HEK293 (cell line): ENCODE data around the gene TMEM252.

Source experiments
- CTCF ChIA-PET: fragments of 350-600 bp; formaldehyde crosslinking; extraction: SDS; loops from one replicate; lab custom pipeline; 2021; ENCODE audit warnings: antibody characterized with exemption; lab: Yijun Ruan, JAX
- POLR2A ChIA-PET: fragments of 300-600 bp; formaldehyde crosslinking; extraction: SDS; loops from one replicate; lab custom pipeline; 2020; ENCODE audit warnings: antibody characterized with exemption, inconsistent platforms; lab: Yijun Ruan, JAX
- H3K27ac ChIP-seq: fragments of 200-500 bp; sonication (Bioruptor generic); 2 replicates; pipeline ENCODE4 v1.5.1; 2014; ENCODE audit warnings: low read depth, low read length, control low read depth, inconsistent platforms; ENCODE audit errors: extremely low read depth
- H3K36me3 ChIP-seq, 2 experiments: fragments of 200-500 bp in 1 of 2; sonication (Bioruptor generic) in 1 of 2; 1 replicate in 1 of 2; 2 replicates in 1 of 2; pipeline ENCODE4 v1.5.1; 2014 to 2017; ENCODE audit warnings: inconsistent platforms in 2 of 2, low read length in 2 of 2; ENCODE audit not compliant: control insufficient read depth in 2 of 2, insufficient read depth in 1 of 2
- H3K4me1 ChIP-seq: fragments of 200-500 bp; sonication (Bioruptor generic); 2 replicates; pipeline ENCODE4 v1.5.1; 2014; ENCODE audit warnings: mild to moderate bottlenecking, low read length, inconsistent platforms; ENCODE audit not compliant: control insufficient read depth, insufficient read depth
- H3K4me3 ChIP-seq: 2 replicates; pipeline ENCODE4 v1.5.1; 2011; ENCODE audit warnings: low read depth, mild to moderate bottlenecking, control low read depth, low read length, moderate library complexity
- H3K9me3 ChIP-seq: fragments of 200-500 bp; sonication (Bioruptor generic); 2 replicates; pipeline ENCODE4 v1.5.1; 2014; ENCODE audit warnings: low read depth, low read length, inconsistent platforms; ENCODE audit not compliant: control insufficient read depth, insufficient read depth
- FEZF1 ChIP-seq: fragments of 450-650 bp; formaldehyde crosslinking; IDR thresholded peaks from 2 replicates; pipeline ENCODE4 v1.5.1; 2016; ENCODE audit warnings: missing biosample characterization, missing genetic modification characterization
- GLIS1 ChIP-seq: fragments of 450-650 bp; formaldehyde crosslinking; IDR thresholded peaks from 2 replicates; pipeline ENCODE4 v1.5.1; 2016; ENCODE audit warnings: missing biosample characterization, missing genetic modification characterization
- IKZF3 ChIP-seq: fragments of 450-650 bp; IDR thresholded peaks from 2 replicates; pipeline ENCODE4 v1.5.0; 2018; ENCODE audit warnings: missing biosample characterization, mild to moderate bottlenecking, missing genetic modification characterization, moderate library complexity
- INSM2 ChIP-seq: fragments of 450-650 bp; formaldehyde crosslinking; IDR thresholded peaks from 2 replicates; pipeline ENCODE4 v1.5.1; 2016; ENCODE audit warnings: missing biosample characterization, missing genetic modification characterization
- PRDM4 ChIP-seq: fragments of 450-650 bp; formaldehyde crosslinking; IDR thresholded peaks from 2 replicates; pipeline ENCODE4 v1.5.1; 2017; ENCODE audit warnings: missing biosample characterization, missing genetic modification characterization
- SETDB1 ChIP-seq: IDR thresholded peaks from one replicate; pipeline ENCODE4 v1.6.1; 2017; ENCODE audit warnings: mild to moderate bottlenecking, low read length, moderate library complexity, mixed read lengths; ENCODE audit not compliant: insufficient read length
- ZBTB1 ChIP-seq: fragments of 450-650 bp; formaldehyde crosslinking; IDR thresholded peaks from 2 replicates; pipeline ENCODE4 v1.5.1; 2016; ENCODE audit warnings: missing biosample characterization, missing genetic modification characterization
- ZNF2 ChIP-seq: fragments of 450-650 bp; formaldehyde crosslinking; IDR thresholded peaks from 2 replicates; pipeline ENCODE4 v1.5.1; 2016; ENCODE audit warnings: missing biosample characterization, missing genetic modification characterization
- ZNF221 ChIP-seq: fragments of 450-650 bp; formaldehyde crosslinking; IDR thresholded peaks from 2 replicates; pipeline ENCODE4 v1.5.1; 2017; ENCODE audit warnings: missing biosample characterization, missing genetic modification characterization, borderline replicate concordance
- ZNF324 ChIP-seq: fragments of 450-650 bp; formaldehyde crosslinking; IDR thresholded peaks from 2 replicates; pipeline ENCODE4 v1.5.1; 2016; ENCODE audit warnings: missing biosample characterization, missing genetic modification characterization
- ZNF341 ChIP-seq: fragments of 450-650 bp; formaldehyde crosslinking; IDR thresholded peaks from 2 replicates; pipeline ENCODE4; 2016; ENCODE audit warnings: low read depth, missing biosample characterization, missing genetic modification characterization
- ZNF48 ChIP-seq: fragments of 450-650 bp; formaldehyde crosslinking; IDR thresholded peaks from 2 replicates; pipeline ENCODE4 v1.5.1; 2016; ENCODE audit warnings: missing biosample characterization, missing genetic modification characterization
- ZNF585B ChIP-seq: fragments of 450-650 bp; formaldehyde crosslinking; IDR thresholded peaks from 2 replicates; pipeline ENCODE4 v1.5.1; 2016; ENCODE audit warnings: missing biosample characterization, missing genetic modification characterization
- ZNF776 ChIP-seq: fragments of 450-650 bp; formaldehyde crosslinking; IDR thresholded peaks from 2 replicates; pipeline ENCODE4 v1.5.0; 2017; ENCODE audit warnings: missing biosample characterization, missing genetic modification characterization, borderline replicate concordance
- ZSCAN23 ChIP-seq: fragments of 450-650 bp; formaldehyde crosslinking; IDR thresholded peaks from 2 replicates; pipeline ENCODE4 v1.5.1; 2016; ENCODE audit warnings: missing biosample characterization, missing genetic modification characterization
- TF ChIP-seq, protein P1 (sequence below): fragments of 450-650 bp; formaldehyde crosslinking; IDR thresholded peaks from 2 replicates; pipeline ENCODE4 v1.5.1; 2016; ENCODE audit warnings: missing biosample characterization, missing genetic modification characterization
- TF ChIP-seq, protein P2 (sequence below): fragments of 450-650 bp; formaldehyde crosslinking; IDR thresholded peaks from 2 replicates; pipeline ENCODE4 v1.5.1; 2017; ENCODE audit warnings: missing biosample characterization, mild to moderate bottlenecking, missing genetic modification characterization, moderate library complexity
- TF ChIP-seq, protein P3 (sequence below): fragments of 450-650 bp; formaldehyde crosslinking; IDR thresholded peaks from 2 replicates; pipeline ENCODE4 v1.5.1; 2016; ENCODE audit warnings: missing biosample characterization, missing genetic modification characterization
- TF ChIP-seq, protein P4 (sequence below): fragments of 450-650 bp; formaldehyde crosslinking; IDR thresholded peaks from 2 replicates; pipeline ENCODE4 v1.5.1; 2016; ENCODE audit warnings: missing biosample characterization, missing genetic modification characterization

Gene TMEM252

DNA sequence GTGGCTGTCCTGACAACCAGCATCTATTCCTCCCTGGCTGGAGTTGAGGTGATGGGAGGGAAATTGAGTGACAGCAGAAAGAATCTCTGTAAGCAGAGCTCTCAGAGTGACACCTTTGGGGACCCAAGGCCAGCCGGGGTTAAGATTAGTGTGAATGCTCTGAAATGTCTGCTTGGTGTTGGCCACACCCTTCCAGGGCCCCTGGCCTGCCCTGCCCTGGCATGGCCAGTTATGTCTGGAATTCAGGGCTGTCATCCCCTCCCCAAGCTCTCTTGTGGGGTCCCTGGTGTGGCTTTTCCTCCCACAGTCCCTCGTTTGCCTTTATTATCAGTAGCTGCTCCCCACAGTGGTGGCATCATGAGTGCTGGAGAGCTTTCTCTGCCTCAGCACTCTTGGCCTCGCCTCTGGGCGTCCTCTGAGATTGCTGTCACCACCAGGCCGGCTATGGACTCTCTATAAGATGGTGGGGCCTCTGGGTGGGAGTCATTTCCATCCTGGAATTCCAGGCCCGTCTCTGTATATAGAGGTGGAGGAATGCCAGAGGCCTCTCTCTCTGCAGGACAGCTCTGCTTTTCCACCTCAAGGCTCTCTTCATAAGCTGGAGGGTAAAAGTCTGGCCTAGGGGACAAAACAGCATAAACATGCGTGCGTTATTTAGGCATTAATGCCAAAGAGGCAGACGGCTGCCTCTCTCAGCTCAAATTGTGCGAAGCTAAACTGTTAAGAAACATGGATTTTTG is 3.6 kb downstream of the TMEM252 start (continued):
- no peak for TF ChIP-seq PRDM4 (tag by site-specific recombination)
- TF ChIP-seq ZNF2 (tag by site-specific recombination): no peak
- no peak for TF ChIP-seq ZNF776 (tag by site-specific recombination)
- TF ChIP-seq FEZF1 (tag by site-specific recombination): no peak
- TF ChIP-seq ZNF221: no peak
- no peak for TF ChIP-seq ZNF324 (tag by site-specific recombination)
- TF ChIP-seq GLIS1 (tag by site-specific recombination): no peak
- TF ChIP-seq INSM2 (tag by site-specific recombination): no peak
- TF ChIP-seq, protein P1, sequence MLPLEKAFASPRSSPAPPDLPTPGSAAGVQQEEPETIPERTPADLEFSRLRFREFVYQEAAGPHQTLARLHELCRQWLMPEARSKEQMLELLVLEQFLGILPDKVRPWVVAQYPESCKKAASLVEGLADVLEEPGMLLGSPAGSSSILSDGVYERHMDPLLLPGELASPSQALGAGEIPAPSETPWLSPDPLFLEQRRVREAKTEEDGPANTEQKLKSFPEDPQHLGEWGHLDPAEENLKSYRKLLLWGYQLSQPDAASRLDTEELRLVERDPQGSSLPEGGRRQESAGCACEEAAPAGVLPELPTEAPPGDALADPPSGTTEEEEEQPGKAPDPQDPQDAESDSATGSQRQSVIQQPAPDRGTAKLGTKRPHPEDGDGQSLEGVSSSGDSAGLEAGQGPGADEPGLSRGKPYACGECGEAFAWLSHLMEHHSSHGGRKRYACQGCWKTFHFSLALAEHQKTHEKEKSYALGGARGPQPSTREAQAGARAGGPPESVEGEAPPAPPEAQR (tag by site-specific recombination): no peak
- no peak for TF ChIP-seq ZBTB1 (tag by site-specific recombination)

- TF ChIP-seq ZNF585B: no peak
- TF ChIP-seq ZNF48 (tag by site-specific recombination): no peak
- TF ChIP-seq, protein P2, sequence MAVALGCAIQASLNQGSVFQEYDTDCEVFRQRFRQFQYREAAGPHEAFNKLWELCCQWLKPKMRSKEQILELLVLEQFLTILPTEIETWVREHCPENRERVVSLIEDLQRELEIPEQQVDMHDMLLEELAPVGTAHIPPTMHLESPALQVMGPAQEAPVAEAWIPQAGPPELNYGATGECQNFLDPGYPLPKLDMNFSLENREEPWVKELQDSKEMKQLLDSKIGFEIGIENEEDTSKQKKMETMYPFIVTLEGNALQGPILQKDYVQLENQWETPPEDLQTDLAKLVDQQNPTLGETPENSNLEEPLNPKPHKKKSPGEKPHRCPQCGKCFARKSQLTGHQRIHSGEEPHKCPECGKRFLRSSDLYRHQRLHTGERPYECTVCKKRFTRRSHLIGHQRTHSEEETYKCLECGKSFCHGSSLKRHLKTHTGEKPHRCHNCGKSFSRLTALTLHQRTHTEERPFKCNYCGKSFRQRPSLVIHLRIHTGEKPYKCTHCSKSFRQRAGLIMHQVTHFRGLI (tag by site-specific recombination): no peak
- no peak for TF ChIP-seq IKZF3 (tag by site-specific recombination)
- no peak for TF ChIP-seq SETDB1
- no peak for TF ChIP-seq ZSCAN23 (tag by site-specific recombination)
- no peak for TF ChIP-seq ZNF341 (tag by site-specific recombination)
- TF ChIP-seq, protein P3, sequence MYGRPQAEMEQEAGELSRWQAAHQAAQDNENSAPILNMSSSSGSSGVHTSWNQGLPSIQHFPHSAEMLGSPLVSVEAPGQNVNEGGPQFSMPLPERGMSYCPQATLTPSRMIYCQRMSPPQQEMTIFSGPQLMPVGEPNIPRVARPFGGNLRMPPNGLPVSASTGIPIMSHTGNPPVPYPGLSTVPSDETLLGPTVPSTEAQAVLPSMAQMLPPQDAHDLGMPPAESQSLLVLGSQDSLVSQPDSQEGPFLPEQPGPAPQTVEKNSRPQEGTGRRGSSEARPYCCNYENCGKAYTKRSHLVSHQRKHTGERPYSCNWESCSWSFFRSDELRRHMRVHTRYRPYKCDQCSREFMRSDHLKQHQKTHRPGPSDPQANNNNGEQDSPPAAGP (tag by site-specific recombination): no peak
- TF ChIP-seq, protein P4, sequence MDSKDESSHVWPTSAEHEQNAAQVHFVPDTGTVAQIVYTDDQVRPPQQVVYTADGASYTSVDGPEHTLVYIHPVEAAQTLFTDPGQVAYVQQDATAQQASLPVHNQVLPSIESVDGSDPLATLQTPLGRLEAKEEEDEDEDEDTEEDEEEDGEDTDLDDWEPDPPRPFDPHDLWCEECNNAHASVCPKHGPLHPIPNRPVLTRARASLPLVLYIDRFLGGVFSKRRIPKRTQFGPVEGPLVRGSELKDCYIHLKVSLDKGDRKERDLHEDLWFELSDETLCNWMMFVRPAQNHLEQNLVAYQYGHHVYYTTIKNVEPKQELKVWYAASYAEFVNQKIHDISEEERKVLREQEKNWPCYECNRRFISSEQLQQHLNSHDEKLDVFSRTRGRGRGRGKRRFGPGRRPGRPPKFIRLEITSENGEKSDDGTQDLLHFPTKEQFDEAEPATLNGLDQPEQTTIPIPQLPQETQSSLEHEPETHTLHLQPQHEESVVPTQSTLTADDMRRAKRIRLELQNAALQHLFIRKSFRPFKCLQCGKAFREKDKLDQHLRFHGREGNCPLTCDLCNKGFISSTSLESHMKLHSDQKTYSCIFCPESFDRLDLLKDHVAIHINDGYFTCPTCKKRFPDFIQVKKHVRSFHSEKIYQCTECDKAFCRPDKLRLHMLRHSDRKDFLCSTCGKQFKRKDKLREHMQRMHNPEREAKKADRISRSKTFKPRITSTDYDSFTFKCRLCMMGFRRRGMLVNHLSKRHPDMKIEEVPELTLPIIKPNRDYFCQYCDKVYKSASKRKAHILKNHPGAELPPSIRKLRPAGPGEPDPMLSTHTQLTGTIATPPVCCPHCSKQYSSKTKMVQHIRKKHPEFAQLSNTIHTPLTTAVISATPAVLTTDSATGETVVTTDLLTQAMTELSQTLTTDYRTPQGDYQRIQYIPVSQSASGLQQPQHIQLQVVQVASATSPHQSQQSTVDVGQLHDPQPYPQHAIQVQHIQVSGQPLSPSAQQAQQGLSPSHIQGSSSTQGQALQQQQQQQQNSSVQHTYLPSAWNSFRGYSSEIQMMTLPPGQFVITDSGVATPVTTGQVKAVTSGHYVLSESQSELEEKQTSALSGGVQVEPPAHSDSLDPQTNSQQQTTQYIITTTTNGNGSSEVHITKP (tag by site-specific recombination): no peak
- TF ChIP-seq, all 188 proteins: peak for 0
- no peaks in the 10 kb centered on the region for H3K36me3 ChIP-seq
- H3K9me3 ChIP-seq: no peaks in the 10 kb centered on the region
- ChIA-PET POLR2A (no interaction called here), CTCF (interaction anchor here (0.7 to 2.7 kb wide), 2 partner anchors 26 to 29 kb away, joined by 4 to 8 read pairs; no protein-coding TSS in a partner anchor)
- no peak overlapping the region for H3K4me3 ChIP-seq
- H3K27ac ChIP-seq: no peak overlapping the region
- H3K4me1 ChIP-seq: no peaks in the 10 kb centered on the region
Measured at GRCh38 chr9:68533678-68534077, 7.0 kb downstream of the TMEM252 start.
